Ovary (tissue), 9 donors: Measurements from ENCODE around the gene HAVCR2. TPM values are rescaled to one million over a fixed set of nuclear protein-coding genes. Genes with fewer than 3 reads are reported as not detected.
"Not testable (repeated sequence)": the region's sequence is repeated elsewhere in the genome, so short reads cannot be mapped to it uniquely, and the experiment has no call there.

Experiments
- DNase-seq, 5 donors: peaks; one replicate each; pipeline ENCODE4 v3.0.0-alpha.2; 2019 to 2020
- H3K27ac ChIP-seq, 2 donors: fragments of 200-600 bp; one replicate each; pipeline versions ENCODE4 v1.5.1 to v1.8.0; 2019 to 2022
- H3K27me3 ChIP-seq: fragments of 200-600 bp; one replicate; pipeline ENCODE4 v1.8.0; 2022
- H3K36me3 ChIP-seq: fragments of 200-600 bp; sonication (generic); one replicate; pipeline ENCODE4 v1.5.1; 2019
- H3K4me1 ChIP-seq: one replicate; pipeline ENCODE4 v1.8.1; 2013; ENCODE audit warnings: mild to moderate bottlenecking, moderate library complexity; ENCODE audit not compliant: insufficient read depth
- H3K4me3 ChIP-seq: fragments of 200-600 bp; sonication (generic); one replicate; pipeline ENCODE4 v1.5.1; 2017
- H3K9me3 ChIP-seq, 2 donors: fragments of 200-600 bp in 1 of 2; sonication (generic) in 1 of 2; one replicate each; pipeline versions ENCODE4 v1.5.1 to v1.8.1; 2013 to 2019; ENCODE audit warnings: mild to moderate bottlenecking in 1 of 2, moderate library complexity in 1 of 2
- EP300 ChIP-seq: sonication (generic); formaldehyde crosslinking; IDR thresholded peaks from one replicate; pipeline ENCODE4 v1.6.1; 2017; ENCODE audit warnings: antibody characterized with exemption
- POLR2A ChIP-seq: fragments of 450-650 bp; IDR thresholded peaks from one replicate; pipeline ENCODE4 v1.6.1; 2017; ENCODE audit warnings: antibody characterized with exemption, mild to moderate bottlenecking, moderate library complexity
- WGBS, 3 donors: extraction: QIAGEN DNeasy Blood & Tissue Kit in 1 of 3; methylation state at CpG; one replicate each; pipeline versions ENCODE4 v1.1.5 to v1.1.7; 2013 to 2017; 5-methylcytosine and 5-hydroxymethylcytosine counted together
- intact Hi-C, 4 donors: fragments of 100-400 bp; cut with DNase I; formaldehyde crosslinking; loops; one replicate each; pipeline versions ENCODE4 v1.11.0 to v1.15.1; 2022 to 2023
- polyA plus RNA-seq, 2 donors: library from polyadenylated mRNA; stranded (reverse); fragments of 200-250 nt in 1 of 2; fragments of 350-450 nt in 1 of 2; fragmentation: Illumina TruSeq in 1 of 2; extraction: RNeasy Lipid Tissue Mini Kit (QIAGEN cat#74804) in 1 of 2; gene quantifications; one replicate each; pipeline ENCODE4 v1.2.3, GENCODE V29; 2013 to 2014
- total RNA-seq, 7 donors: library from RNA; depleted of rRNA in 2 of 7; stranded (reverse); fragments of >200 nt in 2 of 7; fragmentation: NEBNext Ultra II Directional in 3 of 7; extraction: Animal tissue kit (Norgen Biotek cat#: 25700) in 3 of 7; gene quantifications; one replicate each; pipeline versions ENCODE4 v1.1.0 to v1.2.4, GENCODE V29; 2016 to 2023
- TF ChIP-seq, protein P1 (sequence below), 3 donors: fragments of 450-650 bp in 2 of 3; fragments of 200-600 bp in 1 of 3; IDR thresholded peaks; one replicate each; pipeline versions ENCODE4 v1.5.1 to v1.8.0; 2016 to 2022; ENCODE audit warnings: antibody characterized with exemption in 3 of 3, mild to moderate bottlenecking in 1 of 3
- donor health status: DM: no; HTN: no; CAD: no; lungs with moderate emphysema.
- donor health status: DM: no; HTN: no; CAD: no.
- donor health status: Bipolar disorder and iron deficiency.
- donor health status: DM: yes; HTN: yes; CAD: no.
- donor health status: DM: no; HTN: no; CAD: no.
- donor health status: DM: yes; HTN: yes; CAD: no.

The HAVCR2 gene
- total and polyA plus RNA-seq, 9 donors = 1.3 to 12.0 (median 2.9) TPM

DNA sequence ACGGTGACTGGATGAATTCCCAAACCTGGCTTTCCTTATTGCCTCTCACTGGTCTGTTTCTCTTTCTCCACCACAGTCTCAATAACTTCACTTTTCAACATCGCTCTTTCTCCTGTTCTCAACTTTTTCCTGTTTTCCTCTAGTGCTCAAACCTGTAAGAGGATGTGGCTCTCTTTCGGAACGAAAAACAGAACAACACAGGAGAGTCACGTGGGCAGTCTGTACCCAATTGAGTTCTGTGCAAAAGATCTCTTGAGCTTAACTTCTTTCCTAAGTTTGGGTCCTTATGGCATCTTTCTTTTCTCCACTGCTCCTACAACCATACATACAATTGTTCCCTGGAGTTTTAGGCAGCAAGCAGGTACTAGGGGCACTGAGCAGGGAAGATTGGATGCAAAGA lies 58.8 kb downstream of the HAVCR2 start:
- WGBS, 3 donors = 83 to 87% (median 85%) methylated on average over 5 of the region's 5 CpGs
- H3K4me3 ChIP-seq = no peak overlapping the region
- DNase-seq = no peak

DNA sequence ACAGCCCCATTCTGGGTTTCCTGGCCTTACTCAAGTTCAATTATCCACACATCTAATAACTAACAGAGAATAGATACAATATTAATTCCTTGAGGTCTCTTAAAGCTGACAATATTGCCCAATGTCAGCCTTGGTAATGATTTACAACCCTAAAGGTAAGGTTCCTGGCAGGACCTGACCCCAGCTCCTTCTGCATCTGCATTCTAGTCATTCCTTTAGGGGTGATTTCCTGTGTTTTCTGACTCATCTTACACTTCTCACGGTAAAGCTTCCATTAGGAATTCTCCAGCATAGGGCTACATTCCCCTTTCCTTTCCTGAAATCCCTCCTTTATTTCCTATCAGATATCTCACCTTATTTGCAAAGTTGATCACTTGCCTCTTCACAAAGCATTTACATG lies 59.2 kb downstream of the HAVCR2 start:
- H3K27me3 ChIP-seq = no peaks in the 10 kb centered on the region
- intact Hi-C loops = no loop called here
- no peak for DNase-seq
- no peaks in the 10 kb centered on the region for H3K36me3 ChIP-seq
- H3K4me1 ChIP-seq = no peaks in the 10 kb centered on the region
- 17 to 34% (median 31%) methylated on average over 1 of the region's 1 CpG for WGBS, 3 donors
- TF ChIP-seq EP300 (no peak), POLR2A (no peak)
- TF ChIP-seq, protein P1, sequence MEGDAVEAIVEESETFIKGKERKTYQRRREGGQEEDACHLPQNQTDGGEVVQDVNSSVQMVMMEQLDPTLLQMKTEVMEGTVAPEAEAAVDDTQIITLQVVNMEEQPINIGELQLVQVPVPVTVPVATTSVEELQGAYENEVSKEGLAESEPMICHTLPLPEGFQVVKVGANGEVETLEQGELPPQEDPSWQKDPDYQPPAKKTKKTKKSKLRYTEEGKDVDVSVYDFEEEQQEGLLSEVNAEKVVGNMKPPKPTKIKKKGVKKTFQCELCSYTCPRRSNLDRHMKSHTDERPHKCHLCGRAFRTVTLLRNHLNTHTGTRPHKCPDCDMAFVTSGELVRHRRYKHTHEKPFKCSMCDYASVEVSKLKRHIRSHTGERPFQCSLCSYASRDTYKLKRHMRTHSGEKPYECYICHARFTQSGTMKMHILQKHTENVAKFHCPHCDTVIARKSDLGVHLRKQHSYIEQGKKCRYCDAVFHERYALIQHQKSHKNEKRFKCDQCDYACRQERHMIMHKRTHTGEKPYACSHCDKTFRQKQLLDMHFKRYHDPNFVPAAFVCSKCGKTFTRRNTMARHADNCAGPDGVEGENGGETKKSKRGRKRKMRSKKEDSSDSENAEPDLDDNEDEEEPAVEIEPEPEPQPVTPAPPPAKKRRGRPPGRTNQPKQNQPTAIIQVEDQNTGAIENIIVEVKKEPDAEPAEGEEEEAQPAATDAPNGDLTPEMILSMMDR (IDR thresholded peaks at IDR 0.05) = no peak
- no peak overlapping the region for H3K4me3 ChIP-seq
- no peaks in the 10 kb centered on the region for H3K9me3 ChIP-seq
- no peak overlapping the region for H3K27ac ChIP-seq

More for the DNA sequence above, 58.8 kb downstream of the HAVCR2 start:
- intact Hi-C loops = no loop called here
- no peak for TF ChIP-seq EP300
- TF ChIP-seq, protein P1 (IDR thresholded peaks at IDR 0.05) = no peak
- no peak for TF ChIP-seq POLR2A
- Histone ChIP-seq H3K4me1 (no peaks in the 10 kb centered on the region), H3K9me3 (no peaks in the 10 kb centered on the region), H3K36me3 (no peaks in the 10 kb centered on the region), H3K27ac (no peak overlapping the region), H3K27me3 (no peaks in the 10 kb centered on the region)

DNA sequence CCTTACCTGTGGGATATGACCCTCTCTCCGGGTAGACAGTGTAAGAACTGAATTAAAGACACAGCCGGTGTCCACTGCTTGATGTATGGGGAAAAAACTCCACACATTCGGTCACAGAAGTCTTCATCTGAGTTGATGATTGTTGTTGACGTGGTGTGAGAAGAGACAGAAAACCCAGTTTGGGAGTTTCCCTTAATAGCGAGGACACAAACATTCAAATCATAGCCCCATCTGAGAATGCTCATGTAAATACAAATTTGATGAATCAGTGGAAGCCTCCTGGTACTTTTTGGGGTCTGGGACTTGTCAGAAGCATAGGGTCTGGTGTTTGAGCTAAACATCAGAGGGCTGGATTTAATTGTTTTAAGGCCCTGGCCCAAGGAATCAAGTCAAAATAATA lies 60.9 kb downstream of the HAVCR2 start:
- Histone ChIP-seq H3K9me3 (no peaks in the 10 kb centered on the region), H3K27me3 (no peaks in the 10 kb centered on the region), H3K27ac (no peak overlapping the region), H3K4me3 (no peak overlapping the region), H3K36me3 (no peaks in the 10 kb centered on the region), H3K4me1 (no peaks in the 10 kb centered on the region)
- TF ChIP-seq, protein P1 (IDR thresholded peaks at IDR 0.05) = no peak
- TF ChIP-seq POLR2A (no peak), EP300 (no peak)
- no peak for DNase-seq
- intact Hi-C loops = no loop called here
- WGBS, 3 donors = 94 to 97% (median 95%) methylated on average over 5 of the region's 5 CpGs

DNA sequence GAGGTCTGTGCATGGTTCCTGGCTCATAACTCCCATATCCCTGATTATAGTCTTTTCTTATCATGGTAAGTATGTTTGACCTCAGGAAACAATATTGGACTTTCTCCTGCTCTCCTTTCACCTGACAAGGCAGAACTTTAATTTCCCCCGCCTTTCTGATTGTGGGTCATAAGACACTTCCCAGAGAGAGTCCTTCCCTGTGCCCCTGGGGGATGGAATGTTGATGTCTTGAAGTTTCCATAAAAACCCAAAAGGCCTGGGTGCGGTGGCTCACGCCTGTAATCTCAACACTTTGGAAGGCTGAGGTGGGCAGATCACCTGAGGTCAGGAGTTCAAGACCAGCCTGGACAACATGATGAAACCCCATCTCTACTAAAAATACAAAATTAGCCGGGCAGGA lies 61.8 kb downstream of the HAVCR2 start:
- WGBS, 3 donors = 91 to 92% (median 92%) methylated on average over 4 of the region's 4 CpGs
- H3K4me1 ChIP-seq, H3K4me3 ChIP-seq, H3K27ac ChIP-seq, H3K36me3 ChIP-seq, H3K27me3 ChIP-seq, intact Hi-C loops, H3K9me3 ChIP-seq, DNase-seq: not testable (repeated sequence)

DNA sequence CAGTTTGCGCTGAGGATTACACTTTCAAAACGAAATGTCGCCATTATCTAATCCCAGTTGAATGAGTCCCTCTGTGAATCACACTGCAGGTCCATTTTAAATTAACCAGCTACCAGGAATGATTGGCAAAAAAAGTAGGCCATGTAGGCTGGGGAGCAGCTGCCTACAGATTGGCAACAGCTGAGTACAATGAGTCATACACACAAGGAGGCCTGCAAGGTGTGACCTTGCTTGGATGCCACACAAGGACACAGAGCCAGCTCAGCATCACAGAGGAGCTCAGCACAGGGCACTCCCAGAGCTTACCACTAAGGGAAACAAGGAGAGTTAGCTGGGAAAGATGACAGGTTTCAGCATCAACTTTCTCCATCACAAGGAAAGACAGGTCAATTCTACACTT lies 62.8 kb downstream of the HAVCR2 start:
- Histone ChIP-seq H3K9me3 (no peaks in the 10 kb centered on the region), H3K4me3 (no peak overlapping the region), H3K36me3 (no peaks in the 10 kb centered on the region), H3K27ac (no peak overlapping the region), H3K27me3 (no peaks in the 10 kb centered on the region), H3K4me1 (no peaks in the 10 kb centered on the region)
- TF ChIP-seq, protein P1 (IDR thresholded peaks at IDR 0.05) = no peak
- TF ChIP-seq EP300 = no peak
- TF ChIP-seq POLR2A = no peak
- WGBS, 3 donors = 78 to 93% (median 86%) methylated on average over 3 of the region's 3 CpGs
- intact Hi-C loops = no loop called here
- DNase-seq = no peak
